Measurements from ENCODE around the gene PEAR1. TPM values are rescaled to one million over a fixed set of nuclear protein-coding genes. Genes with fewer than 3 reads are reported as not detected.

PEAR1 gene
- total RNA-seq, 1 experiment from 2014 or later, result 10.8 TPM

DNA sequence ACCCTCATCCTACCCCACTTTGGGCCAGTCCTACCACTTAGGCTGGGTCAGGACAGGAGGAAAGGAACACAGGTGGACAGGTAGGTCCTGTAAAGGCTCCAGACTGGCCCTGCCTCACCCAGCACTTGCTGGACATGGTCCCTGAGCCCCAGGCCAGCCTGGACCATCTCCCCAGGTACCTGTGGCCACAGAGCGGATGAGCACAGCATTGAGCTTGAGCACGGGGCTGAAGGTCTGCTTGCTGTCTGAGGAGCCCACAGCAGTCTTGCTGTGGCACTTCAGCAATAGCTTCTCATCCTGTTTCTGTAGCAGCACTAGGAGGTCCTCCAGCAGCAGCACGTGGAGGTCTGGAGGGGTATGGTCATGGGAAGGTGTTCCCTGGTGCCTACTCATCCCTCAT is 50.2 kb downstream of the PEAR1 start:
- ATAC-seq (no peak), DNase-seq (ENCODE audit: low read depth, low spot score) (no peak)
- H3K9me3 ChIP-seq (ENCODE audit: control insufficient read depth in 1 of 2, insufficient read depth in 1 of 2, low read depth in 1 of 2, low read length in 2 of 2), result no peaks in the 10 kb centered on the region
- H3K9ac ChIP-seq (ENCODE audit: low read length), result no peak overlapping the region
- POLR2A ChIA-PET, result no interaction called here
- H3K4me2 ChIP-seq (ENCODE audit: low read length), result no peak overlapping the region
- no peaks in the 10 kb centered on the region for H3K79me2 ChIP-seq (ENCODE audit: insufficient read depth, low read length)
- TF ChIP-seq EZH2 (IDR thresholded peaks at IDR 0.05), result no peak
- no peak for TF ChIP-seq ZFX (IDR thresholded peaks at IDR 0.05)
- TF ChIP-seq TCF7L2 (IDR thresholded peaks at IDR 0.05; ENCODE audit: borderline replicate concordance, extremely low read depth, insufficient read depth, insufficient read length), result no peak
- TF ChIP-seq CBX3 (IDR thresholded peaks at IDR 0.05; ENCODE audit: low read depth), result no peak
- TF ChIP-seq RAD21 (IDR thresholded peaks at IDR 0.05; ENCODE audit: low read depth), result no peak
- peaks cover 0 to 7% of the 10 kb centered on the region in 2 experiments; a peak in 1 of 4 replicates for H3K4me1 ChIP-seq (ENCODE audit: control insufficient read depth in 1 of 2, insufficient read depth in 2 of 2, low read length in 2 of 2)
- no peaks in the 10 kb centered on the region for H4K20me1 ChIP-seq (ENCODE audit: insufficient read depth)
- peaks cover 19 to 23% of the 10 kb centered on the region in 2 experiments for H3K36me3 ChIP-seq (ENCODE audit: control insufficient read depth in 1 of 2, insufficient read depth in 2 of 2, low read length in 2 of 2)
- H3K27ac ChIP-seq (ENCODE audit: low read depth, low read length), result no peak overlapping the region
- no TSS peak for BruUV-seq (replicated peaks)
- no peaks in the 10 kb centered on the region for H3K27me3 ChIP-seq (ENCODE audit: insufficient read depth, low read length)
- no peak overlapping the region for H3K4me3 ChIP-seq (replicated peaks in 1 of 2; ENCODE audit: low read depth in 1 of 2, low read length in 2 of 2)
- RAD21 ChIA-PET (ENCODE audit: low non-redundant PET in 1 of 2, low total read pairs in 2 of 2, uncharacterized antibody in 2 of 2, unreplicated experiment in 2 of 2), result no interaction called here
- CTCF ChIA-PET, result no interaction called here
- H3K9me2 ChIP-seq (ENCODE audit: insufficient read depth), result no peaks in the 10 kb centered on the region
- intact Hi-C loops (cut with micrococcal nuclease), result no loop called here
- H2AFZ ChIP-seq (ENCODE audit: low read depth, low read length, poor library complexity, severe bottlenecking), result no peak overlapping the region

DNA sequence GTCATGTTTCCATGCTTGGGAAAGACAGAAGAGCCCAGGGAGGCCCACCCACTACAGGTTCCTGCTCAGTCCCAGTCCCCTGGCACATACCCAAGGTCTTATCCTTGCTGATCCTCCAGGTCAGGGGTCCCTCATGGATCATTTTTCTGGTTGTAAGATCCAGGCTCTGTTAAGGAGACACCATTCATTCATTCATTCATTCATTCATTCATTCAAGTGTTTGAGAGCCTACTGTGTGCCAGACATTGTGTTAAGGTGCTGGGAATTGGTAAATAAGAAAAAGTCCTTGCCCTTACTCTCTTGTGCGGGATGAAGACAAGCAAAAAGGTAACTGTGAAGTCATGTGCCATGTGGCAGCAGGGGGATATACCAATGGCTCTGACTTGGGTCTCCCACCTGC is 50.8 kb downstream of the PEAR1 start:
- CTCF ChIA-PET, result no interaction called here
- intact Hi-C loops (cut with micrococcal nuclease), result no loop called here
- no peak for DNase-seq (ENCODE audit: low read depth, low spot score)

More for the DNA sequence above, 50.8 kb downstream of the PEAR1 start:
- Histone ChIP-seq H3K9me2 (ENCODE audit: insufficient read depth) (no peaks in the 10 kb centered on the region), H3K4me3 (replicated peaks in 1 of 2; ENCODE audit: low read depth in 1 of 2, low read length in 2 of 2) (no peak overlapping the region), H3K27ac (ENCODE audit: low read depth, low read length) (no peak overlapping the region), H2AFZ (ENCODE audit: low read depth, low read length, poor library complexity, severe bottlenecking) (no peak overlapping the region), H3K4me1 (ENCODE audit: control insufficient read depth in 1 of 2, insufficient read depth in 2 of 2, low read length in 2 of 2) (peaks cover 0 to 7% of the 10 kb centered on the region in 2 experiments; a peak in 1 of 4 replicates), H3K4me2 (ENCODE audit: low read length) (no peak overlapping the region), H3K79me2 (ENCODE audit: insufficient read depth, low read length) (no peaks in the 10 kb centered on the region), H3K27me3 (ENCODE audit: insufficient read depth, low read length) (no peaks in the 10 kb centered on the region), H3K9ac (ENCODE audit: low read length) (no peak overlapping the region), H4K20me1 (ENCODE audit: insufficient read depth) (no peaks in the 10 kb centered on the region), H3K9me3 (ENCODE audit: control insufficient read depth in 1 of 2, insufficient read depth in 1 of 2, low read depth in 1 of 2, low read length in 2 of 2) (no peaks in the 10 kb centered on the region), H3K36me3 (ENCODE audit: control insufficient read depth in 1 of 2, insufficient read depth in 2 of 2, low read length in 2 of 2) (peaks cover 16 to 23% of the 10 kb centered on the region in 2 experiments)
- no peak for ATAC-seq
- no TSS peak for BruUV-seq (replicated peaks)
- RAD21 ChIA-PET (ENCODE audit: low non-redundant PET in 1 of 2, low total read pairs in 2 of 2, uncharacterized antibody in 2 of 2, unreplicated experiment in 2 of 2), result no interaction called here
- POLR2A ChIA-PET, result no interaction called here
- no peak for TF ChIP-seq POLR2A (IDR thresholded peaks at IDR 0.05; ENCODE audit: borderline replicate concordance, extremely low read depth, insufficient read depth, insufficient read length)
- TF ChIP-seq, protein P1, sequence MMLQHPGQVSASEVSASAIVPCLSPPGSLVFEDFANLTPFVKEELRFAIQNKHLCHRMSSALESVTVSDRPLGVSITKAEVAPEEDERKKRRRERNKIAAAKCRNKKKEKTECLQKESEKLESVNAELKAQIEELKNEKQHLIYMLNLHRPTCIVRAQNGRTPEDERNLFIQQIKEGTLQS (IDR thresholded peaks at IDR 0.05), result no peak
- TF ChIP-seq ELF1 (IDR thresholded peaks at IDR 0.05; ENCODE audit: borderline replicate concordance, low read depth), result no peak
- no peak for TF ChIP-seq EGR1 (IDR thresholded peaks at IDR 0.05; ENCODE audit: low read depth)
